Omental fat pad (tissue), 4 donors: ENCODE results near the gene ARMCX6. TPM values are rescaled to one million over a fixed set of nuclear protein-coding genes. Genes with fewer than 3 reads are reported as not detected.
"Not testable (repeated sequence)": the region's sequence is repeated elsewhere in the genome, so short reads cannot be mapped to it uniquely, and the experiment has no call there.

Experiments
- ATAC-seq: fragments of 150-250 bp; one replicate; pipeline ENCODE4 v1.9.1; 2016; ENCODE audit warnings: mild to moderate bottlenecking, moderate library complexity; ENCODE audit not compliant: low FRiP score
- DNase-seq: peaks from one replicate; pipeline ENCODE4 v3.0.0-alpha.2; 2019; ENCODE audit warnings: low spot score
- CTCF ChIP-seq, 3 donors: fragments of 450-650 bp; IDR thresholded peaks; one replicate each; pipeline ENCODE4 v1.5.1; 2016 to 2017; ENCODE audit warnings: antibody characterized with exemption in 3 of 3, mild to moderate bottlenecking in 3 of 3, moderate library complexity in 2 of 3
- total RNA-seq, 4 donors: library from RNA; depleted of rRNA; stranded (reverse); fragments of >200 nt; gene quantifications; one replicate each; pipeline ENCODE4 v1.1.0, GENCODE V29; 2016

Gene ARMCX6
- total RNA-seq, 4 donors from 2014 or later: 13.3 to 20.7 (median 19.2) TPM

GRCh38 chrX:101642093-101642492 lies 24.3 kb upstream of the ARMCX6 start:
- TF ChIP-seq CTCF (IDR thresholded peaks at IDR 0.05): no peak
- ATAC-seq: no peak
- DNase-seq: no peak

GRCh38 chrX:101639583-101639982 lies 21.8 kb upstream of the ARMCX6 start:
- ATAC-seq (no peak), DNase-seq (no peak)
- no peak for TF ChIP-seq CTCF (IDR thresholded peaks at IDR 0.05)

- no peak for DNase-seq
- no peak for TF ChIP-seq CTCF (IDR thresholded peaks at IDR 0.05)
- no peak for ATAC-seq
These were observed 1.6 kb upstream of the ARMCX6 start for GRCh38 chrX:101619364-101619763.

- TF ChIP-seq CTCF (IDR thresholded peaks at IDR 0.05): no peak
- DNase-seq: no peak
- ATAC-seq: no peak
These were observed 12.1 kb downstream of the ARMCX6 start for GRCh38 chrX:101605728-101606127.

- ATAC-seq (no peak), DNase-seq (no peak)
- no peak for TF ChIP-seq CTCF (IDR thresholded peaks at IDR 0.05)
These were observed 12.7 kb downstream of the ARMCX6 start for GRCh38 chrX:101605146-101605545.

- no peak for DNase-seq
- ATAC-seq: no peak
- TF ChIP-seq CTCF (IDR thresholded peaks at IDR 0.05): no peak
These were observed 15.7 kb downstream of the ARMCX6 start for GRCh38 chrX:101602077-101602476.

- not testable (repeated sequence) for DNase-seq, ATAC-seq
These were observed 18.2 kb downstream of the ARMCX6 start for GRCh38 chrX:101599592-101599991.
